ENCODE data around the gene KCNG1. TPM values are rescaled to one million over a fixed set of nuclear protein-coding genes. Genes with fewer than 3 reads are reported as not detected.

KCNG1 gene
- total RNA-seq, 1 donor from 2014 or later: 3.6 TPM

DNA sequence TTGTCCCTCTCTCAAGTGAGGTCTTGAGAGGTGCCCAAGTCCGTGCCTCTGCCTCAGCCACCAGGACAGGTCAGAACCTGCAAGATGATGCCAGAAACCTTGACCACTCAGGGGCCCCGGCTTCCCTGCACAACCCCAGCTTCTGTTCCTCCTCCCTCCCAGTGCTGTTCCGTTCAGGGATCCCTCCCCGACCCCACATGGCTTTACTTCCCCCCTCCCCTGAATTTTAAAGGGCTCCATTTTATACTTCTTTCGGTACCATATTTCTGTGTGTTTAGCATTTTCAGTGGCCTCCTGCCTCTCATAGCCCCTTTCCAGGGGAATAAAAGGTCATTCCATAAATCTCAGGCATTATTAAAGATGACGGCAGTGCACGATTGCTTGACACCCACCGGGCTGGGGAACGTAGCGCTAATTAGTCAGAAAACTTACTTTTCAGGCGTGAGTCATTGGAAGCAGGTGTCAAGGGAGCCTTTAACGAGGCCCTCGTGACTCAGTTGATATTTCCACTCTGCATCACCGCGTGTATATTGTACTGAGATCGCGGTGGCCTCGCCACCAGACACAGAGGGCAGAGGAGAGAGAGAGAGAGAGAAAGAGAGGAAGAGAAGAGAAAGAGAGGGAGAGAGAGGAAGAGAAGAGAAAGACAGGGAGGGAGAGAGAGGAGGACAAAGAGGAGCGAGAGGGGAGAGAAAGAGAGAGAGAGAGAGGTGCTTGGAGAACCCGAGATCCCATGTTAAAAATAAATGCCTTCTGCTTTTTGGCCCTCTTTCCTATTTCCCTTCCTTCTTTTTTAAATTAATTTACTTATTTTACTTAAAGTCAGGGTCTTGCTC lies 21.3 kb downstream of the KCNG1 start:
- Mint-ChIP-seq H3K4me1 (ENCODE audit: low read depth, unreplicated experiment) (no peaks in the 10 kb centered on the region), H3K4me3 (ENCODE audit: unreplicated experiment) (no peak overlapping the region), H3K27me3 (ENCODE audit: unreplicated experiment) (peaks cover 8% of the 10 kb centered on the region), H3K36me3 (ENCODE audit: unreplicated experiment) (no peaks in the 10 kb centered on the region), H3K9me3 (ENCODE audit: unreplicated experiment) (peaks cover 4% of the 10 kb centered on the region), H3K27ac (ENCODE audit: unreplicated experiment) (no peak overlapping the region)
- TF ChIP-seq, protein P1, sequence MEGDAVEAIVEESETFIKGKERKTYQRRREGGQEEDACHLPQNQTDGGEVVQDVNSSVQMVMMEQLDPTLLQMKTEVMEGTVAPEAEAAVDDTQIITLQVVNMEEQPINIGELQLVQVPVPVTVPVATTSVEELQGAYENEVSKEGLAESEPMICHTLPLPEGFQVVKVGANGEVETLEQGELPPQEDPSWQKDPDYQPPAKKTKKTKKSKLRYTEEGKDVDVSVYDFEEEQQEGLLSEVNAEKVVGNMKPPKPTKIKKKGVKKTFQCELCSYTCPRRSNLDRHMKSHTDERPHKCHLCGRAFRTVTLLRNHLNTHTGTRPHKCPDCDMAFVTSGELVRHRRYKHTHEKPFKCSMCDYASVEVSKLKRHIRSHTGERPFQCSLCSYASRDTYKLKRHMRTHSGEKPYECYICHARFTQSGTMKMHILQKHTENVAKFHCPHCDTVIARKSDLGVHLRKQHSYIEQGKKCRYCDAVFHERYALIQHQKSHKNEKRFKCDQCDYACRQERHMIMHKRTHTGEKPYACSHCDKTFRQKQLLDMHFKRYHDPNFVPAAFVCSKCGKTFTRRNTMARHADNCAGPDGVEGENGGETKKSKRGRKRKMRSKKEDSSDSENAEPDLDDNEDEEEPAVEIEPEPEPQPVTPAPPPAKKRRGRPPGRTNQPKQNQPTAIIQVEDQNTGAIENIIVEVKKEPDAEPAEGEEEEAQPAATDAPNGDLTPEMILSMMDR (IDR thresholded peaks at IDR 0.05; ENCODE audit: partially characterized antibody, unreplicated experiment): no peak
- no peak for DNase-seq

GRCh38 chr20:50999355-50999754 lies 23.6 kb downstream of the KCNG1 start:
- Mint-ChIP-seq H3K27me3 (ENCODE audit: unreplicated experiment) (peaks cover 5% of the 10 kb centered on the region), H3K27ac (ENCODE audit: unreplicated experiment) (no peak overlapping the region), H3K4me1 (ENCODE audit: low read depth, unreplicated experiment) (no peaks in the 10 kb centered on the region), H3K4me3 (ENCODE audit: unreplicated experiment) (no peak overlapping the region), H3K9me3 (ENCODE audit: unreplicated experiment) (peaks cover 3% of the 10 kb centered on the region), H3K36me3 (ENCODE audit: unreplicated experiment) (no peaks in the 10 kb centered on the region)
- TF ChIP-seq, protein P1 (IDR thresholded peaks at IDR 0.05; ENCODE audit: partially characterized antibody, unreplicated experiment): no peak
- DNase-seq: no peak

GRCh38 chr20:50996901-50997865 lies 25.7 kb downstream of the KCNG1 start:
- H3K4me3 Mint-ChIP-seq (ENCODE audit: unreplicated experiment): no peak overlapping the region
- H3K27ac Mint-ChIP-seq (ENCODE audit: unreplicated experiment): no peak overlapping the region
- no peak for DNase-seq
- peaks cover 5% of the 10 kb centered on the region for H3K27me3 Mint-ChIP-seq (ENCODE audit: unreplicated experiment)
- H3K4me1 Mint-ChIP-seq (ENCODE audit: low read depth, unreplicated experiment): no peaks in the 10 kb centered on the region
- peaks cover 3% of the 10 kb centered on the region for H3K9me3 Mint-ChIP-seq (ENCODE audit: unreplicated experiment)
- TF ChIP-seq, protein P1 (IDR thresholded peaks at IDR 0.05; ENCODE audit: partially characterized antibody, unreplicated experiment): no peak
- no peaks in the 10 kb centered on the region for H3K36me3 Mint-ChIP-seq (ENCODE audit: unreplicated experiment)

DNA sequence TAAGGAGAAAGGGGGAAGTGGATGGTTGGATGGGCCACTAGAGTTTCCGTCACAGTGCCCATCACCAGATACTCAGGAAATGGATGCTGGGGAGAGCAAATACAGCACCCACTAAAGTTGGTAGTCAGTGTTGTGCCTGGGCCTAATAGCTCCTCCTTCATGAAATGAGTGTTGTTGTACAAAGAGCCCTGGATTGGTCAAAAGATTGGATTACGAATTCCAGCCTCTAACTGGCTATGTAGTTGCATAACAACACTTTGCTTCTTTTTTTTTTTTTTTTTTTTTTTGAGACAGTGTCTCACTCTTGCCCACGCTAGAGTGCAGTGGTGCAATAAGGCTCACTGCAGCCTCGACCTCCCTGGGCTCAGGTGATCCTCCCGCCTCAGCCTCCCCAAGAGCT lies 27.4 kb downstream of the KCNG1 start:
- H3K4me1 Mint-ChIP-seq (ENCODE audit: low read depth, unreplicated experiment): no peaks in the 10 kb centered on the region
- no peaks in the 10 kb centered on the region for H3K36me3 Mint-ChIP-seq (ENCODE audit: unreplicated experiment)
- no peak for DNase-seq
- peaks cover 5% of the 10 kb centered on the region for H3K27me3 Mint-ChIP-seq (ENCODE audit: unreplicated experiment)
- peaks cover 3% of the 10 kb centered on the region for H3K9me3 Mint-ChIP-seq (ENCODE audit: unreplicated experiment)
- H3K27ac Mint-ChIP-seq (ENCODE audit: unreplicated experiment): no peak overlapping the region
- H3K4me3 Mint-ChIP-seq (ENCODE audit: unreplicated experiment): no peak overlapping the region
- TF ChIP-seq, protein P1 (IDR thresholded peaks at IDR 0.05; ENCODE audit: partially characterized antibody, unreplicated experiment): no peak

All from glutamatergic neuron (in vitro differentiated cells).